A673 (cell line): ENCODE data around the gene WBP2NL.

Source experiments
- EZH2 ChIP-seq: fragments of 200-600 bp; sonication (generic); IDR thresholded peaks from 2 replicates; pipeline ENCODE4 v1.6.1; 2017; ENCODE audit warnings: borderline replicate concordance, low read depth, mild to moderate bottlenecking, mixed read lengths, antibody characterized with exemption, low read length; ENCODE audit not compliant: poor library complexity, severe bottlenecking
- TF ChIP-seq, protein P1 (sequence below): fragments of 300-800, 200-600 bp; sonication (generic); conservative IDR thresholded peaks from 2 replicates; pipeline ENCODE4 v1.5.1; 2017; ENCODE audit warnings: low read depth, mild to moderate bottlenecking, antibody characterized with exemption, low read length, moderate library complexity, mixed read lengths

DNA sequence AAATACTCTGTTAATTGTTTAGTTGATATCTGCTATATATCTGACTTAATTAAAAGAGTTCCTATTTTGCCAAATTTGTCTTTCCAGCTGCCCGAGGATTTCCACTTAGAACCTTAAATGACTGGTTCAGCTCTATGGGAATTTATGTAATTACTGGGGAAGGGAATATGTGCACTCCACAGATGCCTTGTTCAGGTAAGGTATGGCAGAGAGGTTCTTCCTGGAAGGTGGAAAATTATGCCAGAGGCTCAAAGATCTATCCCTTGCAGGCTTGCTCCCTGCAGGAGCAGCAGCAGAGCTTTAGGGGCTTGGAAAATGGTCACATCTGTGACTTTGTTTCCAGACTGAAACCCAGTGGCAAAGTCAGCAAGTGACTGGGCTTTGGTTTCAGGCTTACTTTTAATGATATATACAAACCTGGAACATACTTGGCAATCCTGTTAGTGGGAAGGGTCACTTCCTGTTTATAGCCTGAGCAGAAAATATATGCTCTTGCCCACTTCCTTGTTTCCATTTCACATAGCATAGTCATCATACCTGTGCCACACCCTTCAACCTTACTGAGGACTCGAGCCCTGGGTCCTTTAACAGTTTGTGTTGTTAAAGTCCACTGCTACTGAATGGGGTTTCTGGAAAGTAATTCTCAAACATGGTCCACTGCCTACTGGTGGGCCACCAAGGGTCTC, 23.7 kb downstream of the WBP2NL start:
- TF ChIP-seq, protein P1, sequence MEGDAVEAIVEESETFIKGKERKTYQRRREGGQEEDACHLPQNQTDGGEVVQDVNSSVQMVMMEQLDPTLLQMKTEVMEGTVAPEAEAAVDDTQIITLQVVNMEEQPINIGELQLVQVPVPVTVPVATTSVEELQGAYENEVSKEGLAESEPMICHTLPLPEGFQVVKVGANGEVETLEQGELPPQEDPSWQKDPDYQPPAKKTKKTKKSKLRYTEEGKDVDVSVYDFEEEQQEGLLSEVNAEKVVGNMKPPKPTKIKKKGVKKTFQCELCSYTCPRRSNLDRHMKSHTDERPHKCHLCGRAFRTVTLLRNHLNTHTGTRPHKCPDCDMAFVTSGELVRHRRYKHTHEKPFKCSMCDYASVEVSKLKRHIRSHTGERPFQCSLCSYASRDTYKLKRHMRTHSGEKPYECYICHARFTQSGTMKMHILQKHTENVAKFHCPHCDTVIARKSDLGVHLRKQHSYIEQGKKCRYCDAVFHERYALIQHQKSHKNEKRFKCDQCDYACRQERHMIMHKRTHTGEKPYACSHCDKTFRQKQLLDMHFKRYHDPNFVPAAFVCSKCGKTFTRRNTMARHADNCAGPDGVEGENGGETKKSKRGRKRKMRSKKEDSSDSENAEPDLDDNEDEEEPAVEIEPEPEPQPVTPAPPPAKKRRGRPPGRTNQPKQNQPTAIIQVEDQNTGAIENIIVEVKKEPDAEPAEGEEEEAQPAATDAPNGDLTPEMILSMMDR = no peak
- no peak for TF ChIP-seq EZH2
